ES-I3 (cell line): ENCODE results near the gene LY9.

Source experiments
- H3K36me3 ChIP-seq: 2 replicates; pipeline ENCODE4 v1.6.1; 2013; ENCODE audit warnings: mild to moderate bottlenecking, low read length, control low read depth, moderate library complexity; ENCODE audit not compliant: insufficient read depth
- H3K4me1 ChIP-seq: 2 replicates; pipeline ENCODE4 v1.6.1; 2013; ENCODE audit warnings: mild to moderate bottlenecking, control low read depth, low read length; ENCODE audit not compliant: insufficient read depth
- H3K9ac ChIP-seq: 2 replicates; pipeline ENCODE4 v1.6.1; 2013; ENCODE audit warnings: low read depth, mild to moderate bottlenecking, low read length, moderate library complexity
- H3K9me3 ChIP-seq: 2 replicates; pipeline ENCODE4 v1.6.1; 2013; ENCODE audit warnings: mild to moderate bottlenecking, low read length, moderate library complexity; ENCODE audit not compliant: control insufficient read depth, insufficient read depth

LY9 gene

DNA sequence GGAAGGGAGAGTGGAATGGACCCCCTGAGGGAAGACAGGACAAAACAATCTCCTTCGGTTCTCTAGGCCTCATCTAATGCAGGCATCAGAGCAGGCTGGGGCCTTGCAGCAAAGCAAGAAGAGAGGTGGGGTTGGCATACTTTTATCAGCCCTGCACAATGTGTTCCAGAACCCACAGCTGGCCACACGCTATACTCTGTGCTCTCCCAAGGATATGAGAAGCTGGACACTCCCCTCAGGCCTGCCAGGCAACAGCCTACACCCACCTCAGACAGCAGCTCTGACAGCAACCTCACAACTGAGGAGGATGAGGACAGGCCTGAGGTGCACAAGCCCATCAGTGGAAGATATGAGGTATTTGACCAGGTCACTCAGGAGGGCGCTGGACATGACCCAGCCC lies 27.3 kb downstream of the LY9 start:
- H3K36me3 ChIP-seq: no peaks in the 10 kb centered on the region
- H3K9me3 ChIP-seq: no peaks in the 10 kb centered on the region
- peaks cover 5% of the 10 kb centered on the region; the same call in 1 of the 2 replicates for H3K4me1 ChIP-seq
- H3K9ac ChIP-seq: no peak overlapping the region

DNA sequence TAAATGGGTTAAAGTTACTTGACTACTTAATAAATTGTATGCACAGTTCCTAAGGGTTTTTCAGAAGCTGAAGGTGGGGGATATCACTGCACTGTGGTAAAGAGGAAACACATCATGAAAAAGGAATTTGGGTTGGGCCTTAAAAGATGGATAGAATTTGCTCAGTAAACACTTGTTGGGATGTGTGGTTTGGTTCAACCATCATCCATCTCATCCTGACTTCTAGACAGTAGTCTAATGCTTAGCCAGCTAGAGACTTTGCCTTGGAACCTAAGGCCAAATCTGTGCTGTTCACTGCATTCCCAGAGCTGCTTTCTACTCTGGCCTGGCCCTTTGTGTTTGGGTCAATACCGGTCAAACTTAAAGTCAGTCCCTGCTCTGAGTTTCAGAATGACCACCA lies 30.6 kb downstream of the LY9 start:
- no peak overlapping the region for H3K9ac ChIP-seq
- no peaks in the 10 kb centered on the region for H3K4me1 ChIP-seq
- no peaks in the 10 kb centered on the region for H3K36me3 ChIP-seq
- no peaks in the 10 kb centered on the region for H3K9me3 ChIP-seq

DNA sequence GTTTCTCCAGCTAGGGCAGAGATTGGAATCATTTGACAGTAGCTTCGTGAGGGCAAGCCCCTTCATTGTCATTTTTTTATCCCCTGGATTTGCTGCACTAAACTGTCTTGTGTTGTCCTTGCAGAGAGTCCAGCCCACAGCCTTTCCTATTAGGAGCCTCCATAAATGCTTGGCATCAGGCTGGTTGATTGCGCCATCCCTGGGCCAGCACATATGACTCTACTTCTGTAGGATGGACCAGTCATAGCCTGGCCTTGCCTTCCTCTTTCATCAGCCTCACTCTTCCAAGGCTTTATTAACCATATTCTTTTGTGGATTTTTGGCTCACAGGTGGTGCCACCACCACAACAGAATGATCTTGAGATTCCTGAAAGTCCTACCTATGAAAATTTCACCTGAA lies 31.4 kb downstream of the LY9 start:
- no peaks in the 10 kb centered on the region for H3K4me1 ChIP-seq
- H3K36me3 ChIP-seq: no peaks in the 10 kb centered on the region
- no peaks in the 10 kb centered on the region for H3K9me3 ChIP-seq
- no peak overlapping the region for H3K9ac ChIP-seq

DNA sequence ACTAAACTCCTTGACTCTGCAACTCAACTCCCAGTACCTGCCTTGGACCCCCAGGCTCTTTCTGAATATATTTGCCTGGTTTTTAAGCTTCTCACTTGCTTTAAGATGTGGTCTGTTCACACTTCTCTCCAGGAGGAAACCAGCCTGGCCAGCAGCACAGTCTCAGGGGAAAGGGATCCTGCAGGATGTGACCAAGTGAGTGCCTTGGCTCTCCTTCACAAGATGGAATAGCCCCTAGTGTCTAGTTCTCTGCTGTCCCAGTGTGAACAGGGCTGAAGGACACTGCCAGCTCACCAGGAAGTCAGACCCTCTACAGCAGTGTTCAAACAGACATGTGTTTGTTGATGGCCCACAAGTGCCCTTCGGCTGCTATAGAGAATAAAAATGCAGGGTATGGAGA lies 33.8 kb downstream of the LY9 start:
- Histone ChIP-seq H3K36me3 (no peaks in the 10 kb centered on the region), H3K4me1 (no peaks in the 10 kb centered on the region), H3K9me3 (no peaks in the 10 kb centered on the region), H3K9ac (no peak overlapping the region)

DNA sequence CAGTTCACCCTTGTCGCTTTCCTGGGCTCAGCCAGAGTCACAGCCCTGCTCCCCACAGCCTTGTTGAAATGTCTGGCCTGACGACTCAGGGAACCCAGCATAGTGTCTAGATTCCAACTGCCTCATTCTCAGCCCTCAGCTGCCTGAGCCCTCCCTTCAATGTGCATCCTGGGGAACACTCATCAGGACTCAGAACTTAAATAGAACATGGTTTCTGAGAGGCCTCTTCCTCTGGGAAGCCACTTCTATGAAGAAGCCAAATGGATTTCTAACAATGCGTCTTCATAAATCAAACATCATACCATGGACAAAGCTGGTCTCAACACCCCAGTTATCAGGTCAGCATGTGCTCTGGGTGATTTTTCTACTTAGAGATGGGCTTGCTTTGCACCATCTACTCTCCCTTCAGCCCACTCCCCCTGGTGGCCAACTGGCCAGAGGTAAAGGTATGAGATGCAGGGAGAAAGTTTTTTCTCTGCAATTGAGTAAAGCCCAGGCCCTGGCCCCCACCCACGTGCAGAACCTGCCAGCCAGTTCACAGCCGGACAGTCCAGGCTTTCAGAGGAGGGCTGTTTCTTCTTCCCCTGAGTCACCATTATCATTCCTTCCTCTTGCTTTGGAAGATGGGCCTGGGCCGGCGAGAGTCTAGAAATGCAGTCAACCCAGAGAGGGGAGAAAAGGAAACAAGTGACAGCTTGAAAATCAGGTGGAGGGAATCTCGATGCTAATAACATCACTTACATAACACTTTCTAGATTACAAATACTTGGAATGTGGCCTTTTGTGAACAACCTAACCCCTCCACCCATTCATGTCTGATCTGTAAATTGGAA lies 34.6 kb downstream of the LY9 start:
- no peaks in the 10 kb centered on the region for H3K36me3 ChIP-seq
- no peak overlapping the region for H3K9ac ChIP-seq
- no peaks in the 10 kb centered on the region for H3K9me3 ChIP-seq
- no peaks in the 10 kb centered on the region for H3K4me1 ChIP-seq

DNA sequence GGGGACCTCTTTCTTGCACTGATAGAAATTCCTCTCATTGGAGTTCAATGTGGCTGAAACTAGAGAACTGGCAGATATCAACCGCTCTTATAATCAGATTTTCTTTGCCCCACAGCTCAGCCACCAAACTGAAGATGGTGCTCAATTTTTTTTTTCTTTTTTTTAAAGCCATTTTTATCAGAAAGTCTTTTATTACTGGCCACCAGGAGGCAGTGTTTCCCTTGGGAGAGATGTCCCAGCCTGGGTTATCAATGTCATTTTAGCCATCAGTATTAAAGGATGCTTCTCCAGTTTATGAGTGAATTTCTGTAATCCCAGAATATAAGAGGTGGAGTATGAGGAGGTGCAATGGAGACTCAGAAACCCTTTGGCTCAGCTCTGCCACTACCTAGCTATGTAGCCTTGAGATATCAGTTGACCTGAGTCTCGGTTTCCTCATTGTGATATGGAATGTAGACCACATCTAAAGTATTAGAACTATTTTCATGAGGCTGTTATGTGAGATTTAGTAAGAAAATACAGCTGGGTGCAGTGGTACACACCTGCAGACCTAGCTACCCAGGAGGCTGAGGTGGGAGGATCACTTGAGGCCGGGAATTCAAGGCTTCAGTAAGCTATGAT lies 39.1 kb downstream of the LY9 start:
- Histone ChIP-seq H3K4me1 (peaks cover 5% of the 10 kb centered on the region; the same call in 1 of the 2 replicates), H3K9me3 (no peaks in the 10 kb centered on the region), H3K9ac (no peak overlapping the region), H3K36me3 (no peaks in the 10 kb centered on the region)

DNA sequence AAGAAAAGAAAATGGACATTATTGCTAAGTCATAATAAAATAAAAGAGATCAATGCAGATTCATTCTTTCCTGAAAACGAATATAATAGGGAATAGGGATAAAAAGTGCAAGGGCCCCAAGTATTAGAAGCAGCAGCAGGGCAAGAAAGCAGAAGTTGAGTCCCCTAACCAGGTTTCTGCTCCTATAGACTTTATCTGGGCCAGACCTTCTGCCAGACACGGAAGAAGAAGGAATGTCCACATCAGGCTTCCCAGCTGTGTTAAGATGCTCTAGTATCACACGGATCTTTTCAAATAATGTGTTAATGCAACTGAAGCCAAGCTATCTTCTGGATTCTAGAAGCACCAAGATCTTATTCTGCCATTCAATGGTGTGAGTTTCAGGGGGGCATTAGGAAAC lies 39.8 kb downstream of the LY9 start:
- no peak overlapping the region for H3K9ac ChIP-seq
- H3K36me3 ChIP-seq: no peaks in the 10 kb centered on the region
- H3K9me3 ChIP-seq: no peaks in the 10 kb centered on the region
- H3K4me1 ChIP-seq: peaks cover 5% of the 10 kb centered on the region; the same call in 1 of the 2 replicates

DNA sequence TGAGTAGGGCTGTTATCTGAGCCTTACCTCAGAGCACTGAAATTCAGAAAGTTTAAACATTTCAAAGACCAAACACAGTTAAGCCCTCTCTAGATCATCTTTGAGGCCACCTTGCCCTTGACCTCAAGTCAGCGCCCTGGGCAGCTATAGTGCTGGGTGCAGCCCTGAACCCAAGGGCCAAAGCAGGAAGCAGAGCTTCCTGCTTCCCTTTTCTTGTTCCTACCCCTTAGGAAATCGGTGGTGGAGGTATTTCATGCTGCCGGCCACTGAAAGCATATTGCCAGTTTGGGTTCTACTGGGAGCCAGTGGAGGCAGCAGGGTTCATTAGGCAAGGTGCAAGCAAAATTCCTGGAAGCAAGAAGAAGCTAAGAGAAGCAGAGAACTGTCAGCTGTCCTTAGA lies 40.6 kb downstream of the LY9 start:
- no peaks in the 10 kb centered on the region for H3K36me3 ChIP-seq
- no peak overlapping the region for H3K9ac ChIP-seq
- no peaks in the 10 kb centered on the region for H3K9me3 ChIP-seq
- H3K4me1 ChIP-seq: peaks cover 5% of the 10 kb centered on the region; the same call in 1 of the 2 replicates

DNA sequence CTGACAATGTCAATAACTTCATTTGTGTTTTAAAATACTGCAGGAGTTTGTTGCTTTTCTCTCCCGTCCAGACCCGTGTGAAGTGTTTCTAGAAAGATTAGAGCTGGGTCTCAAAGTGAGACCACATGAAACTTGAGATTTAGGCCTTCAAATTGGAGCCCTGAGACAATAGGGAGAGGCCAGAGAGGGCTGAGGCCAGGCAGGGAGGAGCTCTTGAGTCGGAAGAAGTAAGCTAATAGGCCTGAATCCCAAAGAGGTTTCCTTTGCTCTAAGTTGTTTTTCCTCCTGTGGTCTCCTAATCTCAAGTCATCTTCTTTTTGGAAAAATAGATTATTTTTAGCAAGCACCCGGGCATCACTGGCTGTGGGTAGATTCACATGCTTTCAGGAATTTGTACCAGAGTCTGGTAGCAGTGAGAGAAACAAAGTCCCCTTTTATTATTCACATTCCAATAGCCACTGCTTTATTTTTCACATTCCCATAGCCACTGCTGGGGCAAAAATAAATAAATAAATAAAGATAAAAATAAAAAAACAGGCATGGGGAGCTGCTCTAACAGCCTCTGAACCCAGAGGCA lies 41.1 kb downstream of the LY9 start:
- H3K9ac ChIP-seq: no peak overlapping the region
- H3K9me3 ChIP-seq: no peaks in the 10 kb centered on the region
- no peaks in the 10 kb centered on the region for H3K36me3 ChIP-seq
- H3K4me1 ChIP-seq: peaks cover 5% of the 10 kb centered on the region; the same call in 1 of the 2 replicates

DNA sequence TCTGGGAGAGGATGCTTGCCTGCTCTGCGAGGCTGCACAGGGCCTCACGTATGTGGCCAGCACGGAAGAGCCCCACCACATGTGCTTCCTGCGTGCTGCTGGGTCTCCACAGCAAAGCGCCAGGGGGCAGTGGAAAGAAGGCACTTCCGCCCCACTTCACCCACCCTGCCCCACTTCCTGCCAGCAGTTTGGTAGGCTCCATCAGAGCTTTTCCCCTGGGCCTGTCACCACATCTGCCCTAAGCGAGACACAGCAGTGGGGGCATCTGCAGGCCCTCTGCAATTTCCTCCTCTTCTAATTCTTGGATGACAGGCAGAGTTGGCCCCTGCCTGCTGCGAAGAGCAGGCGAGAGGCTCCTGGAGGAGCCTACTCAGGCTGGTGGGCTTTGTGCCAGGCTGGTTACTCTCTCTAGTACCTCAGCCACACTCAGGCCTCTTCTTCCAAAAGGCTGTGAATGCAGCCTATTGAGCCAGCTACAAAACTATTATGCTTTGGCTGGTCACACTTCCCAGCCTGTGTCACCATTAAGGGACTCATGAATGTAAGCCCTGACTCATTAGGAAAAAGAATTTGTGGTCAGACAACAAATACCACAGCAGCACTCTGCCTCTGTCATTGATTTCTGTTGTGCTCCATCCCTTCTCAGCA lies 41.7 kb downstream of the LY9 start:
- Histone ChIP-seq H3K4me1 (peaks cover 5% of the 10 kb centered on the region; the same call in 1 of the 2 replicates), H3K36me3 (no peaks in the 10 kb centered on the region), H3K9me3 (no peaks in the 10 kb centered on the region), H3K9ac (no peak overlapping the region)

DNA sequence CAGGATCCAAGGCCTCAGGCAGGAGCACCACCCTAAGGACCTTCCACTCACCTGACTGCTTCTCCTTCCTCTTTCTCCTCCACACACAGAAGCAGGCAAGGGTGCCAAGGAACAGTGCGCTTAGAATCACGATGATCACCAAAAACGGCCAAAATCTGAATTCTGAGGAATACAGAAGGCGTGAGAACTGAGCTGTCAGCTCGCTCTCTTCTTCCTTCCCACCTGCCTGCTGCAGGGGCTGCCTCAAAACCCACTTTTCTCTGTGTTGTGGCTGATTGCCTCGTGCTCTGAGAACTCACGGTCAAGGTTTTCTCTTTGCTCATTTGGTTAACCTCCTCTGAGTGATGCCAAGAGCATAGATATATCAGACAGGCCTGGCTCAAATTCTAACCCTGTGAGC lies 42.9 kb downstream of the LY9 start:
- Histone ChIP-seq H3K4me1 (peaks cover 5% of the 10 kb centered on the region; the same call in 1 of the 2 replicates), H3K36me3 (no peaks in the 10 kb centered on the region), H3K9ac (no peak overlapping the region), H3K9me3 (no peaks in the 10 kb centered on the region)

DNA sequence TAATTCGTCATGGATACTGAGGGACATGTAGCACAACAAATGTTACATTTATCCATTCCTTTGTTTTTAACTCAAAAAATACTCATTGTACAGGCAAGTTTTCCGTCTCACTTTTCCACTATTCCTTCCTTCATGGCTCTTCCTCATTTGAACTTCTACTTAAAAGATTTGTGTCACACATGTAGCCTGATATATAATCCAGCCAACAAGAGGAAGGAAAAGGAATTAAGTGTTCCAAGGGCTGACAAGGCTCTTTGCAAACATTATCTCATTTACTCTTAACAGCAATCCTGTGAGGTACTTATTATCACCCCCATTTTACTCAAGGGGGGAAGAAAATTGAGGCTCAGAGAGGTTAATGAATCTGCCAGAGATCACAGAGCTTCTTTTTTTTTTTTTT lies 43.8 kb downstream of the LY9 start:
- peaks cover 5% of the 10 kb centered on the region; the same call in 1 of the 2 replicates for H3K4me1 ChIP-seq
- H3K36me3 ChIP-seq: no peaks in the 10 kb centered on the region
- no peaks in the 10 kb centered on the region for H3K9me3 ChIP-seq
- no peak overlapping the region for H3K9ac ChIP-seq

DNA sequence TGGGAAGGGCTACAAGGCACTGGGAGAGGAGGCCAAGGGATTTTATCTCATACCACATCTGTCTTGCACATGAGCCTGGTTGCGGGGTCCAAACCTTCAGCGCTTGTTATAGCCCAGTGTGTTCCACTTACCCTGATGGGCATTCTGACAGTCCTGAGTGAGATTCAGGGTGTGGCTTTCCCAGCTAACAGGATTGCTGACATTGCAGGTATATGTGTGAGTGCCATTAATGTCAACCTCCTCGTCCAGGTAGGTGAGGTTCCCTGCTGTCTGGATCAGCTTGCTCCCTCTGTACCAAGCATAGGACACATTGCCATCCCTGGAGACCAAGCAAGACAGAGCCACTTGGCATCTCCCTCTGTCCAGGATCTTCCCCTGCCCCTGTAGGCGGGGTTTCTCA lies 45.1 kb downstream of the LY9 start:
- Histone ChIP-seq H3K36me3 (no peaks in the 10 kb centered on the region), H3K4me1 (peaks cover 5% of the 10 kb centered on the region; the same call in 1 of the 2 replicates), H3K9ac (no peak overlapping the region), H3K9me3 (no peaks in the 10 kb centered on the region)

DNA sequence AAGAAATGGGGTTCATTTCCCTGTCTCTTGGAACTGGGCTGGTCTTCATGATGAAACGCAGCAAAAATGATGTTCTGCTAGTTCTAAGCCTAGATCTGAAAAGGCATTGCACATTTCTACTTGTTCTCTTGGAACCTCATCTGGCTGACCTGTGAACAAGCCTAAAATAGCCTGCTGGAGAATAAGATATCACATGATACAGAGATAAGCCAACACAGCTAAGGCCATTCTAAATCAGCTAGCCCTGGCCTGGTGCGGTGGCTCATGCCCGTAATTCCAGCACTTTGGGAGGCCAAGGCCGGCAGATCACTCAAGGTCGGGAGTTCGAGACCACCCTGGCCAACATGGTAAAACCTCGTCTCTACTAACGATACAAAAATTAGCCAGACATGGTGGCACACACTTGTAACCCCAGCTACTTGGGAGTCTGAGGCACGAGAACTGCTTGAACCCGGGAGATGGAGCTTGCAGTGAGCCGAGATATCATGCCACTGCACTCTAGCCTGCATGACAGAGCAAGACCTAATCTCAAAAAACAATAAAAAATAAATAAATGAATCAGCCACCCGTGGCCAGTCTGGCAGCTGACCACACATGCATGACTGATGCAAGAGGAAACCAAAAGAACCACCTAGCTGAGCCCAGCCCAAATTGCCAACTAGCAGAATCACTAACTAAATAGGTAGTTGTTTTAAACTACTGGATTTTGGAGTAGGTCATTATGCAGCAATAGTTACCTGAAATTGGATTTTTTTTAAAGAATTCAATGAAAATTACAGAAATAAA lies 48.7 kb downstream of the LY9 start:
- H3K4me1 ChIP-seq: no peaks in the 10 kb centered on the region
- no peaks in the 10 kb centered on the region for H3K36me3 ChIP-seq
- no peaks in the 10 kb centered on the region for H3K9me3 ChIP-seq
- no peak overlapping the region for H3K9ac ChIP-seq
